GM10248 (cell line): ENCODE data around the gene DPF1.
"Not testable (repeated sequence)": the region's sequence is repeated elsewhere in the genome, so short reads cannot be mapped to it uniquely, and the experiment has no call there.

ENCODE experiments used
- CTCF ChIA-PET: fragments of 300-600 bp; sonication (Branson Sonifier 250); formaldehyde crosslinking; extraction: SDS; loops from one replicate; lab custom pipeline; 2021; ENCODE audit warnings: antibody characterized with exemption; lab: Yijun Ruan, JAX
- POLR2A ChIA-PET: fragments of 350-650 bp; sonication (Branson Sonifier 250); formaldehyde crosslinking; extraction: SDS; loops from one replicate; lab custom pipeline; 2020; ENCODE audit warnings: antibody characterized with exemption; lab: Yijun Ruan, JAX
- DNase-seq: peaks from one replicate; pipeline ENCODE4 v3.0.0; 2012; ENCODE audit errors: extremely low spot score
- TF ChIP-seq, protein P1 (sequence below): IDR thresholded peaks from 2 replicates; pipeline ENCODE4 v1.5.1; 2012; ENCODE audit warnings: mild to moderate bottlenecking, low read depth; ENCODE audit errors: extremely low read depth, missing control alignments, control extremely low read depth

DPF1 gene

GRCh38 chr19:38262585-38263268 lies 38.7 kb upstream of the DPF1 start:
- no peak for DNase-seq
- CTCF ChIA-PET, result interaction anchor here (1.9 kb wide), 1 partner anchor 11 kb away, joined by 4 read pairs; no protein-coding TSS in a partner anchor
- POLR2A ChIA-PET, result no interaction called here
- TF ChIP-seq, protein P1, sequence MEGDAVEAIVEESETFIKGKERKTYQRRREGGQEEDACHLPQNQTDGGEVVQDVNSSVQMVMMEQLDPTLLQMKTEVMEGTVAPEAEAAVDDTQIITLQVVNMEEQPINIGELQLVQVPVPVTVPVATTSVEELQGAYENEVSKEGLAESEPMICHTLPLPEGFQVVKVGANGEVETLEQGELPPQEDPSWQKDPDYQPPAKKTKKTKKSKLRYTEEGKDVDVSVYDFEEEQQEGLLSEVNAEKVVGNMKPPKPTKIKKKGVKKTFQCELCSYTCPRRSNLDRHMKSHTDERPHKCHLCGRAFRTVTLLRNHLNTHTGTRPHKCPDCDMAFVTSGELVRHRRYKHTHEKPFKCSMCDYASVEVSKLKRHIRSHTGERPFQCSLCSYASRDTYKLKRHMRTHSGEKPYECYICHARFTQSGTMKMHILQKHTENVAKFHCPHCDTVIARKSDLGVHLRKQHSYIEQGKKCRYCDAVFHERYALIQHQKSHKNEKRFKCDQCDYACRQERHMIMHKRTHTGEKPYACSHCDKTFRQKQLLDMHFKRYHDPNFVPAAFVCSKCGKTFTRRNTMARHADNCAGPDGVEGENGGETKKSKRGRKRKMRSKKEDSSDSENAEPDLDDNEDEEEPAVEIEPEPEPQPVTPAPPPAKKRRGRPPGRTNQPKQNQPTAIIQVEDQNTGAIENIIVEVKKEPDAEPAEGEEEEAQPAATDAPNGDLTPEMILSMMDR, result no peak

- DNase-seq, POLR2A ChIA-PET: not testable (repeated sequence)
- CTCF ChIA-PET, result interaction anchor here (1.9 kb wide), 1 partner anchor 10 kb away, joined by 4 read pairs; no protein-coding TSS in a partner anchor
Measured at GRCh38 chr19:38261942-38262341, 37.9 kb upstream of the DPF1 start.

GRCh38 chr19:38255383-38256014 lies 31.5 kb upstream of the DPF1 start:
- no peak for DNase-seq
- ChIA-PET CTCF (interaction anchor here (0.7 to 5.0 kb wide), 4 partner anchors 8 to 21 kb away, joined by 3 to 31 read pairs (median 4); partner anchors contain the start of gene SPINT2), POLR2A (interaction anchor here (0.6 kb wide), 1 partner anchor 122 kb away, joined by 3 read pairs; no protein-coding TSS in a partner anchor)
- TF ChIP-seq, protein P1, result no peak

GRCh38 chr19:38253788-38254187 lies 29.8 kb upstream of the DPF1 start:
- no peak for DNase-seq
- CTCF ChIA-PET, result interaction anchor here (2.0 to 5.0 kb wide), 2 partner anchors 9 to 10 kb away, joined by 6 to 31 read pairs; partner anchors contain the start of gene SPINT2
- TF ChIP-seq, protein P1, result no peak
- POLR2A ChIA-PET, result no interaction called here

GRCh38 chr19:38252941-38253691 lies 29.1 kb upstream of the DPF1 start:
- no peak for DNase-seq
- TF ChIP-seq, protein P1, result no peak
- POLR2A ChIA-PET, result no interaction called here
- CTCF ChIA-PET, result interaction anchor here (5.0 kb wide), 1 partner anchor 8 kb away, joined by 31 read pairs; no protein-coding TSS in a partner anchor

- POLR2A ChIA-PET, result no interaction called here
- DNase-seq, result no peak
Measured at GRCh38 chr19:38252385-38252784, 28.4 kb upstream of the DPF1 start.

More at GRCh38 chr19:38252385-38252784, 28.4 kb upstream of the DPF1 start:
- TF ChIP-seq, protein P1, result no peak
- CTCF ChIA-PET, result interaction anchor here (1.6 to 5.0 kb wide), 2 partner anchors 8 to 10 kb away, joined by 4 to 31 read pairs; no protein-coding TSS in a partner anchor
